ENCODE data around the gene FADD.
A peak's percentile ranks its signal among the peaks of the same experiment; 100 is the strongest.
"Not testable (repeated sequence)": the region's sequence is repeated elsewhere in the genome, so short reads cannot be mapped to it uniquely, and the experiment has no call there.

FADD gene

GRCh38 chr11:70200212-70200844, 2.8 kb upstream of the FADD start:
- CTCF ChIA-PET: interaction anchor here (0.6 to 3.3 kb wide), 5 partner anchors 181 to 290 kb away, joined by 3 to 13 read pairs (median 4); no protein-coding TSS in a partner anchor
- POLR2A ChIA-PET: interaction anchor here (0.6 kb wide), 1 partner anchor 21 kb away, joined by 4 read pairs; no protein-coding TSS in a partner anchor
- no peak overlapping the region for H3K4me3 ChIP-seq (ENCODE audit: control insufficient read depth in 1 of 7, extremely low read depth in 1 of 7, insufficient read depth in 4 of 7, low read depth in 2 of 7, low read length in 6 of 7)
- peaks cover 3 to 7% (median 5%) of the 10 kb centered on the region in 4 experiments for H3K36me3 ChIP-seq (ENCODE audit: control insufficient read depth in 4 of 4, insufficient read depth in 4 of 4, low read length in 3 of 4)
- 90% methylated on average over 10 of the region's 10 CpGs for WGBS (ENCODE audit: insufficient coverage)
- peaks cover 0 to 4% (median 0%) of the 10 kb centered on the region in 5 experiments for H3K27me3 ChIP-seq (replicated peaks in 2 of 5; ENCODE audit: control insufficient read depth in 4 of 5, insufficient read depth in 5 of 5, low read length in 4 of 5)
- no peaks in the 10 kb centered on the region for H3K9me3 ChIP-seq (ENCODE audit: control extremely low read depth in 1 of 5, control insufficient read depth in 4 of 5, insufficient read depth in 2 of 5, low read depth in 1 of 5, low read length in 4 of 5)
- no peak for DNase-seq
- peaks cover 0 to 27% (median 22%) of the 10 kb centered on the region in 4 experiments for H3K4me1 ChIP-seq (ENCODE audit: control extremely low read depth in 1 of 4, control insufficient read depth in 4 of 4, insufficient read depth in 4 of 4, low read length in 3 of 4)
- H3K27ac ChIP-seq (ENCODE audit: insufficient read depth in 1 of 2, low read depth in 1 of 2, low read length in 2 of 2, poor library complexity in 1 of 2, severe bottlenecking in 2 of 2): no peak overlapping the region

GRCh38 chr11:70201047-70201446, 2.0 kb upstream of the FADD start:
- POLR2A ChIA-PET: interaction anchor here (0.6 kb wide), 1 partner anchor 20 kb away, joined by 4 read pairs; no protein-coding TSS in a partner anchor
- not testable (repeated sequence) for H3K9me3 ChIP-seq (ENCODE audit: control extremely low read depth in 1 of 5, control insufficient read depth in 4 of 5, insufficient read depth in 2 of 5, low read depth in 1 of 5, low read length in 4 of 5); DNase-seq; H3K27ac ChIP-seq (ENCODE audit: insufficient read depth in 1 of 2, low read depth in 1 of 2, low read length in 2 of 2, poor library complexity in 1 of 2, severe bottlenecking in 2 of 2); H3K4me3 ChIP-seq (ENCODE audit: control insufficient read depth in 1 of 7, extremely low read depth in 1 of 7, insufficient read depth in 4 of 7, low read depth in 2 of 7, low read length in 6 of 7); H3K27me3 ChIP-seq (replicated peaks in 2 of 5; ENCODE audit: control insufficient read depth in 4 of 5, insufficient read depth in 5 of 5, low read length in 4 of 5)
- 100% methylated on average over 3 of the region's 3 CpGs for WGBS (ENCODE audit: insufficient coverage)
- CTCF ChIA-PET: interaction anchor here (1.4 to 3.3 kb wide), 2 partner anchors 287 to 291 kb away, joined by 5 to 13 read pairs; no protein-coding TSS in a partner anchor
- H3K36me3 ChIP-seq (ENCODE audit: control insufficient read depth in 4 of 4, insufficient read depth in 4 of 4, low read length in 3 of 4): peaks cover 6 to 14% (median 10%) of the 10 kb centered on the region in 4 experiments
- peaks cover 0 to 29% (median 22%) of the 10 kb centered on the region in 4 experiments for H3K4me1 ChIP-seq (ENCODE audit: control extremely low read depth in 1 of 4, control insufficient read depth in 4 of 4, insufficient read depth in 4 of 4, low read length in 3 of 4)

GRCh38 chr11:70201882-70202861, 924 bp upstream of the FADD start:
- ChIA-PET POLR2A (no interaction called here), CTCF (no interaction called here)
- H3K4me3 ChIP-seq (ENCODE audit: control insufficient read depth in 1 of 7, extremely low read depth in 1 of 7, insufficient read depth in 4 of 7, low read depth in 2 of 7, low read length in 6 of 7): peak overlapping the region in 5 of 7 experiments; percentile 90 to 97 (median 95)
- WGBS (ENCODE audit: insufficient coverage): 81% methylated on average over 8 of the region's 29 CpGs
- peaks cover 8 to 25% (median 21%) of the 10 kb centered on the region in 4 experiments for H3K36me3 ChIP-seq (ENCODE audit: control insufficient read depth in 4 of 4, insufficient read depth in 4 of 4, low read length in 3 of 4)
- H3K4me1 ChIP-seq (ENCODE audit: control extremely low read depth in 1 of 4, control insufficient read depth in 4 of 4, insufficient read depth in 4 of 4, low read length in 3 of 4): peaks cover 0 to 29% (median 22%) of the 10 kb centered on the region in 4 experiments
- H3K27me3 ChIP-seq (replicated peaks in 2 of 5; ENCODE audit: control insufficient read depth in 4 of 5, insufficient read depth in 5 of 5, low read length in 4 of 5): peaks cover 0 to 4% (median 0%) of the 10 kb centered on the region in 5 experiments
- peak; percentile 16 to 61 (median 57) for DNase-seq
- no peaks in the 10 kb centered on the region for H3K9me3 ChIP-seq (ENCODE audit: control extremely low read depth in 1 of 5, control insufficient read depth in 4 of 5, insufficient read depth in 2 of 5, low read depth in 1 of 5, low read length in 4 of 5)
- peak overlapping the region in 1 of 2 experiments; percentile 96 for H3K27ac ChIP-seq (ENCODE audit: insufficient read depth in 1 of 2, low read depth in 1 of 2, low read length in 2 of 2, poor library complexity in 1 of 2, severe bottlenecking in 2 of 2)

- H3K27me3 ChIP-seq (replicated peaks in 2 of 5; ENCODE audit: control insufficient read depth in 4 of 5, insufficient read depth in 5 of 5, low read length in 4 of 5): peaks cover 0 to 4% (median 0%) of the 10 kb centered on the region in 5 experiments
- peaks cover 0 to 29% (median 22%) of the 10 kb centered on the region in 4 experiments for H3K4me1 ChIP-seq (ENCODE audit: control extremely low read depth in 1 of 4, control insufficient read depth in 4 of 4, insufficient read depth in 4 of 4, low read length in 3 of 4)
- WGBS (ENCODE audit: insufficient coverage): 13% methylated on average over 30 of the region's 30 CpGs
- peak; percentile 83 to 94 (median 92) for DNase-seq
- H3K9me3 ChIP-seq (ENCODE audit: control extremely low read depth in 1 of 5, control insufficient read depth in 4 of 5, insufficient read depth in 2 of 5, low read depth in 1 of 5, low read length in 4 of 5): no peaks in the 10 kb centered on the region
- POLR2A ChIA-PET: no interaction called here
- CTCF ChIA-PET: interaction anchor here (1.3 to 1.6 kb wide), 2 partner anchors 24 to 29 kb away, joined by 3 read pairs; no protein-coding TSS in a partner anchor
- peaks cover 15 to 41% (median 34%) of the 10 kb centered on the region in 4 experiments for H3K36me3 ChIP-seq (ENCODE audit: control insufficient read depth in 4 of 4, insufficient read depth in 4 of 4, low read length in 3 of 4)
- H3K4me3 ChIP-seq (ENCODE audit: control insufficient read depth in 1 of 7, extremely low read depth in 1 of 7, insufficient read depth in 4 of 7, low read depth in 2 of 7, low read length in 6 of 7): peak overlapping the region; percentile 63 to 97 (median 95)
- peak overlapping the region; percentile 82 to 96 for H3K27ac ChIP-seq (ENCODE audit: insufficient read depth in 1 of 2, low read depth in 1 of 2, low read length in 2 of 2, poor library complexity in 1 of 2, severe bottlenecking in 2 of 2)
Observed at GRCh38 chr11:70203751-70204465, 812 bp downstream of the FADD start.

GRCh38 chr11:70204466-70204799, 1.3 kb downstream of the FADD start:
- Histone ChIP-seq H3K27ac (ENCODE audit: insufficient read depth in 1 of 2, low read depth in 1 of 2, low read length in 2 of 2, poor library complexity in 1 of 2, severe bottlenecking in 2 of 2) (peak overlapping the region; percentile 82 to 96), H3K4me3 (ENCODE audit: control insufficient read depth in 1 of 7, extremely low read depth in 1 of 7, insufficient read depth in 4 of 7, low read depth in 2 of 7, low read length in 6 of 7) (peak overlapping the region in 6 of 7 experiments; percentile 69 to 97 (median 95)), H3K36me3 (ENCODE audit: control insufficient read depth in 4 of 4, insufficient read depth in 4 of 4, low read length in 3 of 4) (peaks cover 18 to 46% (median 37%) of the 10 kb centered on the region in 4 experiments), H3K4me1 (ENCODE audit: control extremely low read depth in 1 of 4, control insufficient read depth in 4 of 4, insufficient read depth in 4 of 4, low read length in 3 of 4) (peaks cover 0 to 29% (median 22%) of the 10 kb centered on the region in 4 experiments), H3K27me3 (replicated peaks in 2 of 5; ENCODE audit: control insufficient read depth in 4 of 5, insufficient read depth in 5 of 5, low read length in 4 of 5) (peaks cover 0 to 3% (median 0%) of the 10 kb centered on the region in 5 experiments), H3K9me3 (ENCODE audit: control extremely low read depth in 1 of 5, control insufficient read depth in 4 of 5, insufficient read depth in 2 of 5, low read depth in 1 of 5, low read length in 4 of 5) (no peaks in the 10 kb centered on the region)
- POLR2A ChIA-PET: no interaction called here
- CTCF ChIA-PET: interaction anchor here (1.3 to 1.6 kb wide), 2 partner anchors 25 to 28 kb away, joined by 3 read pairs; no protein-coding TSS in a partner anchor
- WGBS (ENCODE audit: insufficient coverage): 69% methylated on average over 2 of the region's 4 CpGs
- DNase-seq: no peak

- 94% methylated on average over 10 of the region's 12 CpGs for WGBS (ENCODE audit: insufficient coverage)
- CTCF ChIA-PET: interaction anchor here (1.3 to 1.6 kb wide), 2 partner anchors 25 to 28 kb away, joined by 3 read pairs; no protein-coding TSS in a partner anchor
- Histone ChIP-seq H3K36me3 (ENCODE audit: control insufficient read depth in 4 of 4, insufficient read depth in 4 of 4, low read length in 3 of 4) (peaks cover 18 to 47% (median 37%) of the 10 kb centered on the region in 4 experiments), H3K27ac (ENCODE audit: insufficient read depth in 1 of 2, low read depth in 1 of 2, low read length in 2 of 2, poor library complexity in 1 of 2, severe bottlenecking in 2 of 2) (peak overlapping the region; percentile 25 to 96), H3K4me3 (ENCODE audit: control insufficient read depth in 1 of 7, extremely low read depth in 1 of 7, insufficient read depth in 4 of 7, low read depth in 2 of 7, low read length in 6 of 7) (peak overlapping the region in 1 of 7 experiments; percentile 95), H3K9me3 (ENCODE audit: control extremely low read depth in 1 of 5, control insufficient read depth in 4 of 5, insufficient read depth in 2 of 5, low read depth in 1 of 5, low read length in 4 of 5) (no peaks in the 10 kb centered on the region), H3K27me3 (replicated peaks in 2 of 5; ENCODE audit: control insufficient read depth in 4 of 5, insufficient read depth in 5 of 5, low read length in 4 of 5) (no peaks in the 10 kb centered on the region), H3K4me1 (ENCODE audit: control extremely low read depth in 1 of 4, control insufficient read depth in 4 of 4, insufficient read depth in 4 of 4, low read length in 3 of 4) (peaks cover 0 to 29% (median 22%) of the 10 kb centered on the region in 4 experiments)
- no peak for DNase-seq
- POLR2A ChIA-PET: no interaction called here
Observed at GRCh38 chr11:70205049-70205725, 2.1 kb downstream of the FADD start.

Data from common myeloid progenitor, CD34-positive (primary cell).